ENCODE results near the gene LVRN.
"Not testable (repeated sequence)": the region's sequence is repeated elsewhere in the genome, so short reads cannot be mapped to it uniquely, and the experiment has no call there.

LVRN gene

GRCh38 chr5:115962239-115962564 is at the start of gene LVRN:
LVRN (plus strand) TSS chr5:115962475; CDS start chr5:115962618, 143 bp downstream.
- DNase-seq (ENCODE audit: low spot score) = no peak

- not testable (repeated sequence) for DNase-seq (ENCODE audit: low spot score)
These were observed 48.5 kb upstream of the LVRN start for GRCh38 chr5:115913623-115914400.

GRCh38 chr5:115920171-115920725 is 42.0 kb upstream of the LVRN start:
- no peak for DNase-seq (ENCODE audit: low spot score)

- DNase-seq (ENCODE audit: low spot score) = not testable (repeated sequence)
These were observed 33.5 kb upstream of the LVRN start for GRCh38 chr5:115928578-115929407.

- DNase-seq (ENCODE audit: low spot score) = not testable (repeated sequence)
These were observed 32.1 kb upstream of the LVRN start for GRCh38 chr5:115930171-115930570.

GRCh38 chr5:115930630-115931337 is 31.5 kb upstream of the LVRN start:
- DNase-seq (ENCODE audit: low spot score) = no peak

GRCh38 chr5:115932991-115933390 is 29.3 kb upstream of the LVRN start:
- no peak for DNase-seq (ENCODE audit: low spot score)

- DNase-seq (ENCODE audit: low spot score) = no peak
These were observed 27.8 kb upstream of the LVRN start for GRCh38 chr5:115934388-115934974.

GRCh38 chr5:115936031-115936430 is 26.2 kb upstream of the LVRN start:
- DNase-seq (ENCODE audit: low spot score) = no peak

- DNase-seq (ENCODE audit: low spot score) = no peak
These were observed 23.2 kb upstream of the LVRN start for GRCh38 chr5:115939059-115939458.

- no peak for DNase-seq (ENCODE audit: low spot score)
These were observed 22.0 kb upstream of the LVRN start for GRCh38 chr5:115940080-115940810.

GRCh38 chr5:115941051-115941675 is 21.1 kb upstream of the LVRN start:
- DNase-seq (ENCODE audit: low spot score) = no peak

GRCh38 chr5:115944501-115944900 is 17.8 kb upstream of the LVRN start:
- DNase-seq (ENCODE audit: low spot score) = no peak

- DNase-seq (ENCODE audit: low spot score) = no peak
These were observed 15.6 kb upstream of the LVRN start for GRCh38 chr5:115946655-115947054.

GRCh38 chr5:115947260-115947659 is 15.0 kb upstream of the LVRN start:
- no peak for DNase-seq (ENCODE audit: low spot score)

- DNase-seq (ENCODE audit: low spot score) = no peak
These were observed 14.2 kb upstream of the LVRN start for GRCh38 chr5:115948091-115948534.

- no peak for DNase-seq (ENCODE audit: low spot score)
These were observed 13.2 kb upstream of the LVRN start for GRCh38 chr5:115949096-115949495.

GRCh38 chr5:115952588-115952987 is 9.7 kb upstream of the LVRN start:
- DNase-seq (ENCODE audit: low spot score) = no peak

- no peak for DNase-seq (ENCODE audit: low spot score)
These were observed 8.1 kb upstream of the LVRN start for GRCh38 chr5:115954144-115954543.

GRCh38 chr5:115956957-115957356 is 5.3 kb upstream of the LVRN start:
- DNase-seq (ENCODE audit: low spot score) = no peak

Data from Ammon's horn (tissue), 1 donor.